Measurements from ENCODE around the gene ADAMTS12.

- TF ChIP-seq CTCF (IDR thresholded peaks at IDR 0.05): no peak
- TF ChIP-seq POLR2A (IDR thresholded peaks at IDR 0.05): no peak
These were observed 153.7 kb downstream of the ADAMTS12 start for GRCh38 chr5:33738097-33738496.

Measured in lower leg skin (tissue), 3 donors.